HG03354 (cell line): ENCODE results near the gene SHLD2.
"Not testable (repeated sequence)": the region's sequence is repeated elsewhere in the genome, so short reads cannot be mapped to it uniquely, and the experiment has no call there.

ENCODE experiments used
- ATAC-seq: cut with Tn5 transposase; IDR thresholded peaks from one replicate; pipeline ENCODE4 v1.9.1; 2021; ENCODE audit warnings: mild to moderate bottlenecking; ENCODE audit not compliant: unreplicated experiment, poor library complexity, severe bottlenecking

SHLD2 gene

GRCh38 chr10:87094373-87095235, at the start of gene SHLD2, which contains the start of gene GLUD1:
Gene SHLD2 (plus strand): TSS chr10:87095206. CDS start chr10:87151355, 56,149 bp downstream.
Gene GLUD1 (minus strand): TSS chr10:87094843. CDS start chr10:87094769, 74 bp downstream.
- ATAC-seq, result peak; percentile 66

GRCh38 chr10:87045434-87045938, 49.5 kb upstream of the SHLD2 start:
- ATAC-seq, result no peak

GRCh38 chr10:87053111-87053510, 41.9 kb upstream of the SHLD2 start:
- ATAC-seq, result no peak

DNA sequence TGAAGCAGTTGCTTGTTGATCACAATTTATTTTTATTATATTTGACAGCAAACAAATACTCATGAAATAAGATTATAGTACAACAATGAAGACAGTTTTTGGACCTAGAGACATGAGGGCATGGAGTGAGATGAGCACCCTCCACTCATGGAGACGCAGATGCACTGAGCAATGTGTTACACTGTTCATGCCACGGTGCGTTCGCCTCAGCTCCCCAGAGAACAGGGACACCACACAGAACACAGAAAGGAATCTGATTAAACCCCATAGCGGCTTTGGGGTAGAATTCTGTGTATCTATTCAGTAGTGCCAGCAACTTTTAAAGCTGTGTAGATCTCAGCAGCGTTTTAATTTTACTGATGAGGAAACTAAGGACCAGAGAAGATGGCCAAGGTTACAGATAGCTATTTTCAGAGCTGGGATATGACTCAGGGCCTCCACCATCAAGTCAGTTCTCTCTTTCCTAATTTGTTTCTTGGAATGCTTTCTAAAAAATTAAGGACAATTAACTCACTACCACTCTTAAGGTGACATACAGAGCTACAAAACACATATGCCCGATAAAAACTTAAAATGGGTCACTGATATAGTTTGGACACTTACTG, 41.3 kb upstream of the SHLD2 start:
- no peak for ATAC-seq

DNA sequence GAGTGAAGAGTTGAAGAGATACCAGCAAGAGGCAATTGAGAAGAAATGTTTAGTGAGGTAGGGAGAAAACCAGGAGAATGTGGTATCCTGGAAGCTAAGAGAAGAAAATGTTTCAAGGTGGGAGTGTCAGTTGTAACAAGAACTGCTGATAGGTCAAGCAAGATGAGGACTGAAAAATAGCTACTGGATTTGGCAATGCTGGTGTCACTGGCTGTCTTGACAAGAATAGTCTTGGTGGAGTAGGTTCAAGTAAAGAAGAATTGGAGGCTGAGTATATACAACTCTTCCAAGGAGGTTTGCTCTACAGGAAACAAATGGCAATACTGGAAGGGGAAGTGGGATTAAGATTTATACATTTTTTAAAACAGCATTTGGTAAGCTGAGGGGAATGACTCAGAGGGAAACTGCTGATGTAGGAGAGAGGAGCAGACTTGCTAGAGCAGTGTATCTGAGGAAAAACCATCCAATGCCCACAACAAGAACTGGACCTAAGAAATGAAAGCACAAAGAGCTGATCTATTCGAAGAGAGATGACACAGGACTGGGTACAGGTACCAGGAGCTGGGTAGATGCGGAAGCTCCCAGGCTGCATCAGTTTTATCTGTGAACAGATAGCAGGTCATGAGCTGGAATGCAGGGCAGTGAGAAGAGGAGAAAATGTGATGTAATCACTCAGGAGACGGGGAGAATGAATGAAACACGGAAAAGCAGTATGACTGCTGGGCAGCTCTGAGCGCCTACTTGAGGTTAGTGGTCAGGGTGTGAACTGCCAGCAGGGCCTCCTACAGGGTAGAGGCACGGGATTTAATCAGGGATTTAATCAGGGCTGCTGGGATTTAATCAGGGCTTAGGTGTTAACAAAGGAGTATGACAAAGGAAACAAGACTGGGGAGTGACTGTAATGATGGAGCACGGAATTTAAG, 40.4 kb upstream of the SHLD2 start:
- no peak for ATAC-seq

DNA sequence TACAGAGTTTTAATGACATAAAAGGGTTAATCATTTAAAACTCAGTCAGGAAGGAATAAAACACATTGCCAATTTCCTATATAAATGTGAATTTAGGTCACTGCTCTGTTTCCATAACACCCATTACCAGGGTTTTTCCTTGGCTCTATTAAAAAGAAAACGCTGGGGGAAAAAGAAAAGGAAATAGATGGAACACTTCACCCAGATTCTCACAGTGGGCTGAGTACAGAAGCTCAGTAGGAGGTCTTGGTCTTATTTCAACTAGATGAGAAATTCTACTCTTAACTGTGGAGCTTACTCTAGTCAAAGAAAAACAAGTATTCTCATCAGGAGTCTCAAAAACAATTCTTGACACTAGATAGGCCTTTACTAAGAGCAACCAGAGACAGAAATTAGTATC, 36.8 kb upstream of the SHLD2 start:
- no peak for ATAC-seq

DNA sequence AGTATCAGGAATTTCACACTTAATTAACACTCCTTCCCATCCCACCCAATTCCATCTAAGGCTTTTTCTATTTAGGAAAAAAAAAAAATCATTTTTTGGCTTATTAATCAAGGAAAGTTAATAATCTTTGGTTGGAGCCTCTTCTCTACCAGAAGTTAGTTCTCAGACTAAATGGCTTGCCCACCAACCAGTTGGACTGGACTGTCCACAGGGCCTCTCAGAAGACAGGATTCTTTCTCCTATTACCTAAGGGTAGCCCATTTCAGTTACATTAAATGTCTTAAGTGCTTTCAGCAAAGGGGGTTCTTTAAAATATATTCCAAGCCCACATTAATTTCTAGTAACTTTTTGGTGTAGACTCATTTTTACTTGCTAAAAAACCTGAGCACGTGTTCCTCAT, 35.6 kb upstream of the SHLD2 start:
- no peak for ATAC-seq

DNA sequence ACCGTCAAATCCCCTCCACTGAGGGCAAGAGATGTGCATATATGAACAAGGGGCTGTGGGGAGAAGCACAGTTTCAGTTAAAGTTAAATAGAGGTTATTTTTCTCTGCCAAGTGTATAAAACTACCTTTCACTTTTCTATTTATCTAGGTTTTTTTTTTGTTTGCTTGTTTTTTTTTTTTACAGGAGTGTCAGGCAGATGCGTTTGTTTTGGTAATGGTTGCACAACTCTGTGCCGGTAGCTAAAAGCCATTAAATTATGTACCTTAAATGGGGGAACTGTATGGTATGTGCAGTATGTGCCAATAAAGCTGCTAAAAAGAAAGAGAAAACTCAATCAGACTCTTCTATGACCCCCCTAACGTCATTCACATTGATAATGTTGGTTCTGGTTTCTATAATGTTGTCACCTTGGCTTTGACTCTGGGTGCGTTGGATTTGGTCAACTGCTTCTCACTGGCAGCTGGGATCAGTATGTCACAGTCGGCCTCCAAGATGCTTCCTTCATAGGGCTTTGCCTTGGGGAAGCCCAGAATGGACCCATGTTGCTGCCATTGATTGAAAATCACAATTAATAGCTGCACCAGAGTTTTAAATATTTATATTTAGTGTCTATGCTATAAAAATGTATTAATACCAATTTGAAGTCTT, 34.6 kb upstream of the SHLD2 start:
- no peak for ATAC-seq

GRCh38 chr10:87064651-87065050, 30.4 kb upstream of the SHLD2 start:
- ATAC-seq, result no peak

DNA sequence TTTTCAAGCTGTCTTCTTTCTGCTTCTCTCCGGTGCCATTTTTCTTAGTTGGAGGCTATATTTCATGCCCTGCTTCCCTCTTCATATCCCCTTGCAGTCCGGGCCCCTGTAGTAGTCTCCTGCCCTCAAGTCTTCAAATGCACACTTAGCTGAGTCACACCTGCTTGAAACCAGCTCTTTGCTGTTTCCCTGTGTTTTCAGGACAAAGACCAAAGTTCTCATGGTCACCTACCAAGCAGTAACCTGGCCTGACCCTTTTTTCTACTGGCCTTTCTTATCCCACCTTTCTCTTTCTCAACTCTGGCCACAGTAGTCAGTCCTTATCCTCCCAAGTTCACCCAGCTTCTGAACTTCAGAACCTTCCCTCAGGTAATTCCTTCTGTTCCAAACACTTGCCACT, 28.8 kb upstream of the SHLD2 start:
- ATAC-seq, result no peak

GRCh38 chr10:87066865-87067264, 28.1 kb upstream of the SHLD2 start:
- no peak for ATAC-seq

DNA sequence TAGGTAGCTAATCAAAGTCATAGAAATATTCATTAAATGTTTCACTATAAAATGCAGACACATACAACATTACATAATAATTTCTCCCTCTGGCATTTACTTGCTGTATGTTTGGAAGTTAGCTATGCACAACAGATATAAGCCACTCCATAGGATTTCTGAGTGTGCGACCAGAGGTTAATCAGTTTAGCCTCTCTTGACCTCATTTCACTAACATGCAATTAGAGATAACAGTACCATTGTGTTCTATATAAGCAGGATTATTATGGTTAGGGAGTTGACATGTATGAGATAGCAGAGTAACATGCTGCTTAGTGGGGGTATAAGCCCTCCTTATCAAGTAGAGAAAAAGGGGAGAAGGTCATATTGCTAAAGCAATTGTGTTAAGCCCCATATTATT, 26.7 kb upstream of the SHLD2 start:
- no peak for ATAC-seq

DNA sequence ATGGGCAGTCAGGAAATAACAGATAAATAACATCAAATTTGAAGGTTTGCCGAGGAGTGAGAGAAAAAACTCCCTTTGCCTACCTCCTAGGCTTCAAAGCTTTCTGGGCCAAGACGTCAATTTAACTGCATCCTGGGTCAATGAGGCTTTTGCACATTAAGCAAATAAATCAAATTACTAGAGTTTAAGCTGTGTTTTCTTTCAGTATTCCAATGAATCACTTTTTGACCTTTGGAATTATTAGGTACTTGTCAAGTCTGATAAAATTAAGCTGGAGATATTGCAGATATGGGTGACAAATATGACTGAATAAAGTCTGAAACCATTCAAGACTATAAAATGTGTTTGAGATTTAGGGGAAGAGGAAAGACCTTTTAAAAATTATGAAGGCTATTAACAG, 22.6 kb upstream of the SHLD2 start:
- ATAC-seq, result no peak

DNA sequence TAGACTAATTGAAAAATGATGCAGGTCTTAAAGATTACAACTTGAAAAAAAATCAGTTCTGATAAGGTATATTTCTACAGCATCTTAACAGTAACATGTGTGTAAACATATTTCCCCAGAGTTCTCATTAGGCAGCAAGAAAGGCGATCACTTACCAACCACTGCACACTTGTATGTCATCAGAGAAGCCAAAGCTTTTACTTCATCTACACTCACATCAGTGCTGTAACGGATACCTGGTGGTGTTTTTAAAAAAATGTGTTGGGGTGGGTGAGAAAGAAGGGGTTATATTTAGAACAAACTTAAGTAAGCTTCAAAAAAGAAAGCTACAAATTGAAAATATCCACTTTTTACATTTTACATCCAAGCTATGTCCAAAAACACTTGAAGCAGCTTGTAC, 18.6 kb upstream of the SHLD2 start:
- ATAC-seq, result not testable (repeated sequence)

DNA sequence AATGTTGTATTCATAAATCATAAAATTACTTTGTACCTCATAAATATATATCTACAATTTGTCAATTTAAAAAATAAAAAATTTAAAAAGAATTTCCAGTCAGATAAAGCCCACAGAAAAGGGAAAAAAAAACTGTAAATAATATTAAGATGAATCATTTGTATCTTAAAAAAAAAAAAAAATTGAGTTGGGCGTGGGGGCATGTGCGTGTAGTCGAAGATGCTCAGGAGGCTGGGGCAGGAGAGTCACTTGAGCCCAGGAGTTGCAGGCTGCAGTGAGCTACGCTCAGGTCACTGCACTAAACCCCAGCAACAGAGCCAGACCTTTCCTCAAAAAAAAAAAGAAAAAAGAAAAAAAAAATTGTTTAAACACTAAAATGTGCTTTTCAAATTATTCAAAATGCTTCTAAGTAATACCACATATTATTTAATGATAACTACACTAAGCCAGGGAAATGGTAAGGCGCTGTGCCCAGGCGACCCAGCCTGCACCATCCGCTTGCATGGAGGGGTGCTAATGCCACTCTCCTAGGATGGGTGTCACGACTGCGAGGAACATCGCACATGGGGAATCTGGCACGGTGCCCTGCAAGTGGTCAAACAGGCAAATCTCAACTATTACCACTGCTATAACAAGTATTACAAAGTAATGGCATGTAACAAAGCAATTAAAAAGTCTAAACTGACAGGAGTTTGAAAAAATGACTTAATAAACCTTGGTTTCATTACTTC, 15.7 kb upstream of the SHLD2 start:
- no peak for ATAC-seq

DNA sequence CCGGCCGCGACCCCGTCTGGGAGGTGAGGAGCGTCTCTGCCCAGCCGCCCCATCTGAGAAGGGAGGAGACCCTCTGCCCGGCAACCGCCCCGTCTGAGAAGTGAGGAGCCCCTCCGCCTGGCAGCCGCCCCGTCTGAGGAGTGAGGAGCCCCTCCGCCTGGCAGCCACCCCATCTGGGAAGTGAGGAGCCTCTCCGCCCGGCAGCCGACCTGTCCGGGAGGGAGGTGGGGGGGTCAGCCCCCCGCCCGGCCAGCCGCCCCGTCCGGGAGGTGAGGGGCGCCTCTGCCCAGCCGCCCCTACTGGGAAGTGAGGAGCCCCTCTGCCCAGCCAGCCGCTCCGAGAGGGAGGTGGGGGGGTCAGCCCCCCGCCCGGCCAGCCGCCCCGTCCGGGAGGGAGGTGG, 14.4 kb upstream of the SHLD2 start:
- ATAC-seq, result not testable (repeated sequence)

DNA sequence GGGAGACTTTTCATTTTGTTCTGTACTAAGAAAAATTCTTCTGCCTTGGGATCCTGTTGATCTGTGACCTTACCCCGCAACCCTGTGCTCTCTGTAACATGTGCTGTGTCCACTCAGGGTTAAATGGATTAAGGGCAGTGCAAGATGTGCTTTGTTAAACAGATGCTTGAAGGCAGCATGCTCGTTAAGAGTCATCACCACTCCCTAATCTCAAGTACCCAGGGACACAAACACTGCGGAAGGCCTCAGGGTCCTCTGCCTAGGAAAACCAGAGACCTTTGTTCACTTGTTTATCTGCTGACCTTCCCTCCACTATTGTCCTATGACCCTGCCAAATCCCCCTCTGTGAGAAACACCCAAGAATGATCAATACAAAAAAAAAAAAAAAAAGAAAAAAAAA, 13.4 kb upstream of the SHLD2 start:
- ATAC-seq, result not testable (repeated sequence)

DNA sequence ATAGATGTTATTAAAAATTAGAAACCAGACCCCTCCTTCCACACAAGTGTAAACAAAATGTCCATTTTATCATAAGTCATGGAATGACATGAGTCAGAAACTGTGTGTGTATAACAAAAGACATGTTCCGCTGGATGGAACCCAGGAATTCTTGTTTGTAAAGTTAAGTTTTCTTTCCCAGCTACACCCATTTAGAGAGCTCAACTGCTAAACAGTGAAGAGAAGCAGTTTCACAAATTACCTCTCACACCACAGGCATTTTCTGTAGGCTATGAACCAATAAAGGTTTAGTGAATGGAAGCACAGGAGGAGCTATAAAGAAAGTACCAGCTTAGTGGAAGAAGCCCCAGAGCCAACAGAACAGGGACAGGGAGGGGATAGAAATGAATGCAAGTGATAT, 12.8 kb upstream of the SHLD2 start:
- not testable (repeated sequence) for ATAC-seq
